DLD1 (cell line): ENCODE results near the gene GUCY1A2.

ENCODE experiments used
- in situ Hi-C: cut with HindIII; loops from 2 replicates; pipeline ENCODE4 v1.10.0; 2017; ENCODE audit warnings: low sequenced_read_pairs

GUCY1A2 gene

GRCh38 chr11:106998916-106999188, 19.4 kb downstream of the GUCY1A2 start:
- in situ Hi-C loops = no loop called here

- in situ Hi-C loops = no loop called here
Measured at GRCh38 chr11:106998116-106998915, 20.0 kb downstream of the GUCY1A2 start.

- in situ Hi-C loops = no loop called here
Measured at GRCh38 chr11:106997227-106997626, 21.0 kb downstream of the GUCY1A2 start.

GRCh38 chr11:106996691-106997090, 21.6 kb downstream of the GUCY1A2 start:
- in situ Hi-C loops = no loop called here

GRCh38 chr11:106990331-106990730, 27.9 kb downstream of the GUCY1A2 start:
- in situ Hi-C loops = no loop called here

- in situ Hi-C loops = no loop called here
Measured at GRCh38 chr11:106989078-106989455, 29.2 kb downstream of the GUCY1A2 start.

GRCh38 chr11:106988151-106989077, 29.9 kb downstream of the GUCY1A2 start:
- in situ Hi-C loops = no loop called here

- in situ Hi-C loops = no loop called here
Measured at GRCh38 chr11:106986673-106987072, 31.6 kb downstream of the GUCY1A2 start.

GRCh38 chr11:106986261-106986660, 32.0 kb downstream of the GUCY1A2 start:
- in situ Hi-C loops = no loop called here

GRCh38 chr11:106983991-106984390, 34.3 kb downstream of the GUCY1A2 start:
- in situ Hi-C loops = no loop called here

GRCh38 chr11:106983261-106983660, 35.0 kb downstream of the GUCY1A2 start:
- in situ Hi-C loops = no loop called here

- in situ Hi-C loops = no loop called here
Measured at GRCh38 chr11:106974831-106975230, 43.4 kb downstream of the GUCY1A2 start.

- in situ Hi-C loops = no loop called here
Measured at GRCh38 chr11:106971864-106972263, 46.4 kb downstream of the GUCY1A2 start.

- in situ Hi-C loops = no loop called here
Measured at GRCh38 chr11:106969644-106970355, 48.5 kb downstream of the GUCY1A2 start.

- in situ Hi-C loops = no loop called here
Measured at GRCh38 chr11:106962995-106963394, 55.3 kb downstream of the GUCY1A2 start.

- in situ Hi-C loops = no loop called here
Measured at GRCh38 chr11:106961518-106961917, 56.8 kb downstream of the GUCY1A2 start.

GRCh38 chr11:106961048-106961447, 57.2 kb downstream of the GUCY1A2 start:
- in situ Hi-C loops = no loop called here

- in situ Hi-C loops = no loop called here
Measured at GRCh38 chr11:106959800-106960199, 58.5 kb downstream of the GUCY1A2 start.

- in situ Hi-C loops = no loop called here
Measured at GRCh38 chr11:106959386-106959785, 58.9 kb downstream of the GUCY1A2 start.

GRCh38 chr11:106958517-106959248, 59.6 kb downstream of the GUCY1A2 start:
- in situ Hi-C loops = no loop called here

- in situ Hi-C loops = no loop called here
Measured at GRCh38 chr11:106957030-106957482, 61.2 kb downstream of the GUCY1A2 start.
